K562 (cell line): Measurements from ENCODE around the gene KIAA0513. TPM values are rescaled to one million over a fixed set of nuclear protein-coding genes. Genes with fewer than 3 reads are reported as not detected.

ENCODE experiments used
- ATAC-seq: fragments of 200-7000 bp; cut with Tn5 transposase; 3 replicates; pipeline ENCODE4 v1.9.1; 2020; ENCODE audit warnings: moderate library complexity
- BruUV-seq: library from RNA; stranded (reverse); fragments of 400-500 nt; replicated peaks from 2 replicates; lab custom pipeline; 2021; lab: Mats Ljungman, UMichigan
- CTCF ChIA-PET: fragments of 300-600 bp; formaldehyde crosslinking; extraction: SDS; loops from one replicate; lab custom pipeline; 2021; ENCODE audit warnings: low intra/inter-chr PET ratio; lab: Yijun Ruan, JAX
- POLR2A ChIA-PET: fragments of 300-600, 350-650 bp; sonication (Branson Sonifier 250); formaldehyde crosslinking; extraction: SDS; loops from one replicate; lab custom pipeline; 2021; ENCODE audit warnings: antibody characterized with exemption, inconsistent platforms; lab: Yijun Ruan, JAX
- DNase-seq, 4 experiments: peaks; one replicate each; pipeline versions ENCODE4 v3.0.0 to v3.0.0-alpha.2; 2011 to 2018; ENCODE audit warnings: low spot score in 3 of 4, mixed read lengths in 3 of 4; ENCODE audit errors: extremely low read depth in 1 of 4
- FAIRE-seq: peaks from 2 replicates; lab custom pipeline; 2011; peaks lifted over from hg19 to GRCh38; lab: Jason Lieb, UNC
- H2AFZ ChIP-seq: 2 replicates; pipeline ENCODE4 v1.6.0; 2011; ENCODE audit warnings: low read depth, low read length, control low read depth, inconsistent platforms
- H3K27ac ChIP-seq: fragments of 200-600 bp; 3 replicates; pipeline ENCODE4 v1.8.0; 2011; ENCODE audit warnings: low read depth, mild to moderate bottlenecking, control low read depth, inconsistent platforms, low read length, moderate library complexity, mixed read lengths; ENCODE audit errors: extremely low read depth
- H3K27me3 ChIP-seq, 2 experiments: fragments of 300-600 bp in 1 of 2; 2 replicates in 1 of 2; 3 replicates in 1 of 2; pipeline versions ENCODE4 v1.6.0 to v1.8.0; 2011; ENCODE audit warnings: inconsistent platforms in 2 of 2, low read length in 2 of 2, mild to moderate bottlenecking in 1 of 2, mixed read lengths in 1 of 2, moderate library complexity in 1 of 2; ENCODE audit not compliant: control insufficient read depth in 2 of 2, insufficient read depth in 2 of 2
- H3K36me3 ChIP-seq: fragments of 300-600 bp; 3 replicates; pipeline ENCODE4 v1.8.0; 2011; ENCODE audit warnings: mild to moderate bottlenecking, low read length, inconsistent platforms; ENCODE audit not compliant: control insufficient read depth, insufficient read depth
- H3K4me1 ChIP-seq, 2 experiments: fragments of 200-600 bp in 1 of 2; replicated peaks in 1 of 2; 2 replicates in 1 of 2; 3 replicates in 1 of 2; pipeline versions ENCODE4 v1.5.1 to v1.8.0; 2011; ENCODE audit warnings: inconsistent platforms in 2 of 2, low read length in 2 of 2, mild to moderate bottlenecking in 1 of 2, mixed read lengths in 1 of 2, moderate library complexity in 1 of 2; ENCODE audit not compliant: control insufficient read depth in 2 of 2, insufficient read depth in 2 of 2
- H3K4me2 ChIP-seq: 2 replicates; pipeline ENCODE4 v1.6.1; 2011; ENCODE audit warnings: low read length, control low read depth, inconsistent platforms, mixed read lengths; ENCODE audit not compliant: insufficient read depth
- H3K4me3 ChIP-seq: fragments of 200-600 bp; sonication (generic), shearing (Covaris generic); 2 replicates; pipeline ENCODE4 v1.5.1; 2016; ENCODE audit warnings: control low read depth, inconsistent platforms
- H3K79me2 ChIP-seq: fragments of 200-600 bp; 3 replicates; pipeline ENCODE4 v1.8.0; 2011; ENCODE audit warnings: low read length, inconsistent platforms; ENCODE audit not compliant: control insufficient read depth, insufficient read depth
- H3K9ac ChIP-seq, 2 experiments: 2 replicates each; pipeline versions ENCODE4 v1.6.0 to v1.6.1; 2011; ENCODE audit warnings: low read depth in 2 of 2, low read length in 2 of 2, control low read depth in 1 of 2, inconsistent platforms in 1 of 2, mild to moderate bottlenecking in 1 of 2, mixed read lengths in 1 of 2; ENCODE audit not compliant: insufficient read depth in 1 of 2
- H3K9me1 ChIP-seq: one replicate; pipeline ENCODE4 v1.6.0; 2011; ENCODE audit warnings: inconsistent platforms, mild to moderate bottlenecking, low read length, moderate library complexity; ENCODE audit not compliant: control insufficient read depth, insufficient read depth
- H3K9me3 ChIP-seq: replicated peaks from 2 replicates; pipeline ENCODE4 v1.5.1; 2011; ENCODE audit warnings: low read depth, low read length, inconsistent platforms; ENCODE audit not compliant: control insufficient read depth, insufficient read depth
- H4K20me1 ChIP-seq: replicated peaks from 2 replicates; pipeline ENCODE4 v1.6.1; 2011; ENCODE audit warnings: low read length, inconsistent platforms, mixed read lengths; ENCODE audit not compliant: control insufficient read depth, insufficient read depth
- CREM ChIP-seq: IDR thresholded peaks from 2 replicates; pipeline ENCODE4 v1.6.1; 2014; ENCODE audit warnings: antibody characterized with exemption, low read depth
- FOXA3 ChIP-seq, 2 experiments: fragments of 450-650 bp in 1 of 2; sonication (generic) in 1 of 2; formaldehyde crosslinking; IDR thresholded peaks in 1 of 2; conservative IDR thresholded peaks in 1 of 2; 2 replicates each; pipeline versions ENCODE4 v1.4.0 to v1.8.0; 2020 to 2022; ENCODE audit warnings: mild to moderate bottlenecking in 2 of 2, missing genetic modification reagents in 1 of 2
- FOXM1 ChIP-seq, 2 experiments: fragments of 450-650 bp in 1 of 2; sonication (generic) in 1 of 2; formaldehyde crosslinking in 1 of 2; IDR thresholded peaks; 2 replicates each; pipeline versions ENCODE4 v1.6.1 to v1.9.0; 2017 to 2022; ENCODE audit warnings: low read depth in 2 of 2, mild to moderate bottlenecking in 2 of 2, missing genetic modification reagents in 1 of 2, moderate library complexity in 1 of 2
- GATAD2A ChIP-seq: fragments of 450-650 bp; IDR thresholded peaks from 2 replicates; pipeline ENCODE4 v1.6.1; 2017
- PHF20 ChIP-seq: fragments of 450-650 bp; IDR thresholded peaks from 2 replicates; pipeline ENCODE4 v1.6.1; 2018; ENCODE audit not compliant: partially characterized antibody
- ZNF121 ChIP-seq: sonication (generic); formaldehyde crosslinking; conservative IDR thresholded peaks from 2 replicates; pipeline ENCODE4 v1.8.0; 2022; ENCODE audit warnings: missing genetic modification reagents
- WGBS: fragments of 100-300 bp; shearing (Covaris generic); methylation state at CpG from one replicate; pipeline ENCODE4 v1.1.6; 2016; ENCODE audit warnings: low coverage, mixed read lengths; ENCODE audit not compliant: insufficient coverage; ENCODE audit errors: missing lambda C conversion rate; 5-methylcytosine and 5-hydroxymethylcytosine counted together
- in situ Hi-C: fragments of 300-500 bp; cut with MboI; formaldehyde crosslinking; loops from 4 replicates; pipeline ENCODE4 v1.15.0; 2018; ENCODE audit warnings: inconsistent platforms, mixed read lengths
- intact Hi-C: fragments of 100-400 bp; cut with micrococcal nuclease; formaldehyde crosslinking; loops from 2 replicates; pipeline ENCODE4 v1.14.2; 2022
- polyA plus RNA-seq, 8 experiments: library from polyadenylated mRNA; depleted of rRNA in 4 of 8; stranded (reverse) in 5 of 8; unstranded in 3 of 8; fragments of >200 nt; fragmentation: Nextera tagmentation in 2 of 8; fragmentation: Illumina TruSeq in 1 of 8; extraction: Ambion mirVana in 2 of 8; extraction: Trizol in 1 of 8; gene quantifications; 2 replicates each; pipeline versions ENCODE4 v1.2.1 to v1.2.3, GENCODE V29; 2011 to 2014; ENCODE audit warnings: inconsistent platforms in 1 of 8, missing spikeins in 1 of 8
- total RNA-seq, 7 experiments: library from RNA; depleted of rRNA in 6 of 7; stranded (reverse); fragments of >200 nt in 6 of 7; fragmentation: Illumina TruSeq in 2 of 7; extraction: Trizol in 2 of 7; gene quantifications; 2 replicates each; pipeline versions ENCODE4 v1.2.1 to v1.2.3, GENCODE V29; 2011 to 2021; ENCODE audit warnings: low replicate concordance in 1 of 7
- TF ChIP-seq, protein P1 (sequence below): fragments of 250-450 bp; sonication (Bioruptor Pico); IDR thresholded peaks from 2 replicates; pipeline ENCODE4 v1.5.0; 2022; ENCODE audit warnings: mild to moderate bottlenecking

KIAA0513 gene
- total and polyA plus RNA-seq, 9 of the 15 experiments (the other 6 are each of a cell fraction or from before 2014, with no cell fraction given), result 0.18 to 13.7 (median 10.2) TPM

DNA sequence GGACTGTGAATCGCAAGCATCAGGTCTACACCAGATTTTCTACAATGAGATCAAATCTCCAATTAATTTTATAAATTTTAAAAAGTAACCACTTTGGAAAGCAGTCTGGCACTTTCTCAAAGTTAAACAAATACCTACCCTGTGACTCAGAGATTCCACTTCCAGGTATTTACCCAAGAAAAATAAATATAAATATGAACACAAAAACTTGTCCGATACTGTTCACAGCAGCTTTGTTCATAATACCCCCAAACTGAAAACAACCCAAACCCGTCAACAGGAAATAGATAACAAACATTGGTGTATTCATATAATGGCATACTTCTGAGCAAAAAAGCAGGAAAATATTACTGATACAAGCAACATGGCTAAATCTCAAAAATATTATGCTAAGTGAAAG is 28.4 kb upstream of the KIAA0513 start (continued):
- TF ChIP-seq FOXM1 (IDR thresholded peaks at IDR 0.05; ENCODE audit: low read depth), result no peak
- no peak for TF ChIP-seq FOXM1 (CRISPR knock-in tag; IDR thresholded peaks at IDR 0.05; ENCODE audit: low read depth)
- TF ChIP-seq, protein P1, sequence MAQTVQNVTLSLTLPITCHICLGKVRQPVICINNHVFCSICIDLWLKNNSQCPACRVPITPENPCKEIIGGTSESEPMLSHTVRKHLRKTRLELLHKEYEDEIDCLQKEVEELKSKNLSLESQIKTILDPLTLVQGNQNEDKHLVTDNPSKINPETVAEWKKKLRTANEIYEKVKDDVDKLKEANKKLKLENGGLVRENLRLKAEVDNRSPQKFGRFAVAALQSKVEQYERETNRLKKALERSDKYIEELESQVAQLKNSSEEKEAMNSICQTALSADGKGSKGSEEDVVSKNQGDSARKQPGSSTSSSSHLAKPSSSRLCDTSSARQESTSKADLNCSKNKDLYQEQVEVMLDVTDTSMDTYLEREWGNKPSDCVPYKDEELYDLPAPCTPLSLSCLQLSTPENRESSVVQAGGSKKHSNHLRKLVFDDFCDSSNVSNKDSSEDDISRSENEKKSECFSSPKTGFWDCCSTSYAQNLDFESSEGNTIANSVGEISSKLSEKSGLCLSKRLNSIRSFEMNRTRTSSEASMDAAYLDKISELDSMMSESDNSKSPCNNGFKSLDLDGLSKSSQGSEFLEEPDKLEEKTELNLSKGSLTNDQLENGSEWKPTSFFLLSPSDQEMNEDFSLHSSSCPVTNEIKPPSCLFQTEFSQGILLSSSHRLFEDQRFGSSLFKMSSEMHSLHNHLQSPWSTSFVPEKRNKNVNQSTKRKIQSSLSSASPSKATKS (CRISPR knock-in tag), result no peak
- TF ChIP-seq FOXA3 (CRISPR knock-in tag; conservative IDR thresholded peaks at IDR 0.05 in 1 of 2, IDR thresholded peaks at IDR 0.05 in 1 of 2), result no peak
- TF ChIP-seq GATAD2A, result no peak
- TF ChIP-seq CREM, result no peak

DNA sequence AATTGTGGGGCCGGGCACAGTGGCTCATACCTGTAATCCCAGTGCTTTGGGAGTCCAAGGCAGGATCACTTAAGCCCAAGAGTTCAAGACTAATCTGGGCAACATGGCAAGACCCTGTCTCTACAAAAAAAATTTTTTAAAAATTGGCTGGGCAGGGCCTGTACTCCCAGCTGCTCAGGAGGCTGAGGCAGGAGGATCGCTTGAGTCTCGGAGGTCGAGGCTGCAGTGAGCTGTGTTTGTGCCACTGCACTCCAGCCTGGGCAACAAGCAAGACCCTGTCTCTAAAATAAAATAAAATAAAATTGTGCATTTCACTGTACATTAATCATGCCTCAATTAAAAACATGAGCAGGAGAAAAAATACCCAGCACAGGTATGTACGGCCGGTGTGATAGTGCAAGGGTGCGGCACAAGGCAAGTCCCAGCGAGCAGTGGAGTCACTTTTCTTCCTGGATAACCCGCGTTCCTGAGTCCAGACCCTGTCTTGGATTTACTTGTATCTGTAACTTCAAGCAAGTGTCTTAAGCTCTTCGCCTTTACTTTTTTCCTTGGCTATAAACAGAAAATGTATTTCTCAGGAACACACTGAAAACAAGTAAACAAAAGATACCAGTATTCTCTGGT is 27.6 kb upstream of the KIAA0513 start:
- H3K9ac ChIP-seq, result no peak overlapping the region
- POLR2A ChIA-PET, result interaction anchor here (1.0 to 3.9 kb wide), 3 partner anchors 11 to 91 kb away, joined by 3 to 23 read pairs (median 3); partner anchors contain the start of gene ZDHHC7
- BruUV-seq, result no TSS peak
- peaks cover 58% of the 10 kb centered on the region for H3K36me3 ChIP-seq
- intact Hi-C loops (no loop called here), in situ Hi-C loops (no loop called here)
- no peak overlapping the region for H3K4me2 ChIP-seq
- TF ChIP-seq PHF20, result no peak
- peak; percentile 39 for TF ChIP-seq ZNF121 (CRISPR knock-in tag)
- no peaks in the 10 kb centered on the region for H3K9me3 ChIP-seq
- DNase-seq (no peak), FAIRE-seq (no peak), ATAC-seq (no peak)
- H2AFZ ChIP-seq, result no peak overlapping the region
- H3K9me1 ChIP-seq, result peaks cover 16% of the 10 kb centered on the region
- H3K4me1 ChIP-seq, result peaks cover 41 to 42% of the 10 kb centered on the region in 2 experiments
- H3K27me3 ChIP-seq, result no peaks in the 10 kb centered on the region
- H4K20me1 ChIP-seq, result peaks cover 34% of the 10 kb centered on the region
- peak overlapping the region; percentile 54; the same call in 1 of the 3 replicates for H3K27ac ChIP-seq
- peaks cover 75% of the 10 kb centered on the region for H3K79me2 ChIP-seq
- 93% methylated on average over 11 of the region's 11 CpGs for WGBS
- H3K4me3 ChIP-seq, result no peak overlapping the region
- CTCF ChIA-PET, result no interaction called here
